HG03432 (cell line): ENCODE measurements around the gene FITM1.
A peak's percentile ranks its signal among the peaks of the same experiment; 100 is the strongest.
"Not testable (repeated sequence)": the region's sequence is repeated elsewhere in the genome, so short reads cannot be mapped to it uniquely, and the experiment has no call there.

Experiments
- ATAC-seq: cut with Tn5 transposase; IDR thresholded peaks from one replicate; pipeline ENCODE4 v1.9.1; 2021; ENCODE audit warnings: mild to moderate bottlenecking, moderate library complexity; ENCODE audit not compliant: unreplicated experiment

Gene FITM1

DNA sequence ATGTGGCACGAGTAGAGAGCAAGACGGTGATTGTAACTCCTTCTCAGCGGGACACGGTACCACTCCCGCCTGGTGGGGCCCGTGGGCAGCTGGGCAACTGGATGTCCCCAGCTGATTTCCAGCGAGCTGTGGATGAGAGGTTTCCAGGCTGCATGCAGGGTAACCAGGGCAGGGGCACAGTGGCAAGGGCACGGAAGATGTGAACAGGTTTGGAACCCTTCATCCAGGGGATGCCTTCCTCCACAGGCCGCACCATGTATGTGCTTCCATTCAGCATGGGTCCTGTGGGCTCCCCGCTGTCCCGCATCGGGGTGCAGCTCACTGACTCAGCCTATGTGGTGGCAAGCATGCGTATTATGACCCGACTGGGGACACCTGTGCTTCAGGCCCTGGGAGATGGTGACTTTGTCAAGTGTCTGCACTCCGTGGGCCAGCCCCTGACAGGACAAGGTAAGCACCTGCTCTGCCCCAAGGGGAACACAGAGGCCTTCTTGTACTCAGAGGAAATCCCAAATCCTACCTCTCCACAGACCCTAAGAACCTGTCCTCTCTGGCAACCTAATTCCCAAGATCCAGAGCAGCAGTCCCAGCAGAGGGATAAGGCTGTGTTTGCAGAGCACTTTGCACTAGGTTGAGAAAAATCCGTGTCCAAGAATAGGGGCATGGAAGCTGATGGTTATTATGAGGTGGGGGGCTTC is 32.1 kb upstream of the FITM1 start:
- no peak for ATAC-seq

DNA sequence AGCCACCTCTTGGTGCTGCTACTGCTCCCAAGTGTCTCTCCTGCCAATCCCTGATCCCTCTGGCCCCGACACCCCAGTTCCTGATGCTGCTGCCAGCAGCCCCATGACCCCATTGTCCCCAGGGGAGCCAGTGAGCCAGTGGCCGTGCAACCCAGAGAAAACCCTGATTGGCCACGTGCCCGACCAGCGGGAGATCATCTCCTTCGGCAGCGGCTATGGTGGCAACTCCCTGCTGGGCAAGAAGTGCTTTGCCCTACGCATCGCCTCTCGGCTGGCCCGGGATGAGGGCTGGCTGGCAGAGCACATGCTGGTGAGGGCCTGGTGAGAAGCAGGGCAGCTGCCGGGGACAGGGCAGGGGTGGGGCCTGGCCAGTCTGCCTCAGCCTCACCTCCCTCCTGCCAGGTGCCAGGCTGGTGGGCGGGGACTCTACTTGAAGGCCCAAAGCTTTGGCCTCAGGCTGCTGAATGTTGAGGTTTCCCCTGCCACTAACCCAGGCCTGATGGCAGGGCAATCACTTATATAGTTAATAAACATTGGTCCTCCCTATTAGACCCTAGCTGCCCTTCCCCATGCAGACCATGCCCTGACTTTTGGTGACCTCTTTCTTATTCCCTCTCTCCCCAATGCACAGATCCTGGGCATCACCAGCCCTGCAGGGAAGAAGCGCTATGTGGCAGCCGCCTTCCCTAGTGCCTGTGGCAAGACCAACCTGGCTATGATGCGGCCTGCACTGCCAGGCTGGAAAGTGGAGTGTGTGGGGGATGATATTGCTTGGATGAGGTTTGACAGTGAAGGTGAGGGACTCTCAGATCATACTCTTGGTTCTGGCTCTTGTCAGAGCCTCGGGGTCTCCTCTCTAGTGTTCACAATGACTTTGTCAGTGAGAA is 31.3 kb upstream of the FITM1 start:
- no peak for ATAC-seq

DNA sequence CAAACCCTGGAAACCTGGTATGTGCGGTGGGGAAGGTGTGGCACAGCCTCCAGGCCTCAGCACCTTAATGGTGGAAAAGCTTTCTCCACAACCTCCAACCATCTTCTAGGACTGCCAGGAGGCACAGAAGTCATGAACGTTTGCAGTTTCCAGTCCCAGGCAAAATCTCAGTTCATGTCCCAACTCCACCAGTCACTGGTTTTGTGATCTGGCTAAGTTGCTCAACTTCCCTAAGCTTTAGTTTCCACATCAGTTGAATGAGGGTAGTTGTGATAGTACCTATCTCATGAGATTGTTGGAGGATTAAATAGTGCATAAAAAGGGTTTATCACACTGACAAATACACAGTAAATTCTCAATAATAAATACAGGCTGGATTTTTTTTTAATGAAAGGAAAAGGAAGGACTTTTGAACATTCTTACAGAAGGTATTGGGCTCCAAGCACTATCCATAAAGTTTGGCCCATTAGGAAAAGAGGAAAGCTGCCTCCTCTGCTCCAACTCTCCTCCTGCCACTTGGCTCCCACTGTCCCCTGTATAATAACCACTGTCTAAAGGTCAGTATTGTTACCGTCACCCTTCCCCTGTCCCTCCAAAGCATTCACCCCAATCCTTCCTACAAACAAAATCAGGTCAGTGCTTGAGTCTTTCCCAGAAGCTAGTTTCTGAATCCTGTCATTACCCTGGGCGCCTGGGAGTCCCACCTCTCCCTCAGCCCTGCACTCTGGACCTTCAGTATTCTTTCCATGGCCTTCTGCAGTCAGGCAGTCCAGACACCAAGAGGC is 30.1 kb upstream of the FITM1 start:
- no peak for ATAC-seq

DNA sequence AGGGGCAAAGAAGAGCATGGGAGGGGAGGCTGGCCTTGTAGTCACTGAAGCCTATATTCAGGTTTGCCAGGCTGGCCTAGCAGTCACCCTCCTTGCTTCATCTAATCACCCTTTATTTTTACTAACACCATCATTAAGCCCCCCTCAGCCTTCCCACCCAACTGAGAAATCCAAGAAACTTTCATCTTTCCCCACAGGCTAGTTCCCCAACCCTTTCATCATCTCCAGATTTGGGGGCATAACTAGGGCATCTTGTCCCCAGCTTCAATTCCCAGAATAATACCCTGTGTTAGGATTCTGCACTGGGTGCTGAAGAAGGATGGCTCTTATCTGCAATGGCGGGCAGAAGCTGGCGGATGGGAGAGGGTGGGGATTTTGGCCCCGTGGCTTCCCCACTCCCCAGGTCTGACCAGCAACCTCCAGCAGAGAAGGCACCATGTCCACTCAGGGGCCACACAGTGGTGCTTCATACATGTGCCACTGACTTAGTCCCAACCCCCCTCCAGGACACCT is 29.4 kb upstream of the FITM1 start:
- no peak for ATAC-seq

DNA sequence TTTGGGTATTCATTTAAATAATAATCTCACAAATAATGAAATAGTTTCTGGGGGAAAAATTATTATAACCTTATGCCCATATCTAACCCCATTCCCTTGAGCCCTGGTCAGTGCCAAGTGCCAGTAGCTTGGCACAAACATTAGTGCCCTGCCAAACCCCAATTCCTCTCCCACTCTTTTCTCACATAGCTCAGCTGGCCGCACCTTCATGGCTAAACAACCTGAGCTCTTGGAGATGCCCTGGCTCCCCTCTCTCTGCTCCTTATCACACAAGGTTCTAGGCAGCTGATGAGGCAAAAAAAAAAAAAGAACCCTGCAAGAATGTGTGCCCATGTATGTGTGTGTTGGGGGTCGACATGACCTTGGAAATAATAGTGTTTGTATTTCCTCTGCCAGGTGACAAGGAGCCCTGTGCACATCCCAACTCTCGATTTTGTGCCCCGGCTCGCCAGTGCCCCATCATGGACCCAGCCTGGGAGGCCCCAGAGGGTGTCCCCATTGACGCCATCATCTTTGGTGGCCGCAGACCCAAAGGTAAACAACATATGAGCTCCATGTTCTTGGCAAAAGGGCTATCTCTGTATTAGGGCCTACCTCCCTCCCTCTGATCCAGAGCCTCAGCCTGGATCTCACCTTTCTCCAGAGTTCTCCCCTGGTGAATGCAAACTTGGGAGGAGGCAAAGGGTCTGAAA is 28.0 kb upstream of the FITM1 start:
- ATAC-seq, result no peak

DNA sequence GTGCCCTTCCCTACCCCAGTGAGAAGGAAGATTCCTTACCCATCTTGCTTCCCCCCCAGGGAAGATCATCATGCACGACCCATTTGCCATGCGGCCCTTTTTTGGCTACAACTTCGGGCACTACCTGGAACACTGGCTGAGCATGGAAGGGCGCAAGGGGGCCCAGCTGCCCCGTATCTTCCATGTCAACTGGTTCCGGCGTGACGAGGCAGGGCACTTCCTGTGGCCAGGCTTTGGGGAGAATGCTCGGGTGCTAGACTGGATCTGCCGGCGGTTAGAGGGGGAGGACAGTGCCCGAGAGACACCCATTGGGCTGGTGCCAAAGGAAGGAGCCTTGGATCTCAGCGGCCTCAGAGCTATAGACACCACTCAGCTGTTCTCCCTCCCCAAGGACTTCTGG is 27.0 kb upstream of the FITM1 start:
- no peak for ATAC-seq

DNA sequence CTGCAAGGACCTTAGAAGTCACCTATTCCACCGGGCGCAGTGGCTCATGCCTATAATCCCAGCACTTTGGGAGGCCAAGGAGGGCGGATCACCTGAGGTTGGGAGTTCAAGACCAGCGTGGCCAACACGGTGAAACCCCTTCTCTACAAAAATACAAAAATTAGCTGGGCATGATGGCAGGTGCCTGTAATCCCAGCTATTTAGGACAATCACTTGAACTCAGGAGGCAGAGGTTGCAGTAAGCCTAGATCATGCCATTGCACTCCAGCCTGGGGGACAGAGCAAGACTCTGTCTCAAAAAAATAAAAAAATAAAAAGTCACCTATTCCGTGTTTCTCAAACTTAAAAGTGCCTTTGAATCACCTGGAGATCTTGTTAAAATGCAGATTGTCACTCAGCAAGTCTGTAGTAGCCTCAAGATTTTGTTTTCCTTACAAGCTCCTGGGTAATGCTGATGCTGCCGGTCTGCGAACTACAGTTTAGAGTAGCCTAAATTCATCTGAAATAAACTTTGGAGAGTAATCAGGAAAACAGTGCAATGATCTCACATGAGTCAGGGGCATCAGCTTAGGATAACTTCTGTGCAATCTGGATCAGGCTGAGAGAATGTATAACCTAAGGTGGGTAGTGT is 24.7 kb upstream of the FITM1 start:
- not testable (repeated sequence) for ATAC-seq

DNA sequence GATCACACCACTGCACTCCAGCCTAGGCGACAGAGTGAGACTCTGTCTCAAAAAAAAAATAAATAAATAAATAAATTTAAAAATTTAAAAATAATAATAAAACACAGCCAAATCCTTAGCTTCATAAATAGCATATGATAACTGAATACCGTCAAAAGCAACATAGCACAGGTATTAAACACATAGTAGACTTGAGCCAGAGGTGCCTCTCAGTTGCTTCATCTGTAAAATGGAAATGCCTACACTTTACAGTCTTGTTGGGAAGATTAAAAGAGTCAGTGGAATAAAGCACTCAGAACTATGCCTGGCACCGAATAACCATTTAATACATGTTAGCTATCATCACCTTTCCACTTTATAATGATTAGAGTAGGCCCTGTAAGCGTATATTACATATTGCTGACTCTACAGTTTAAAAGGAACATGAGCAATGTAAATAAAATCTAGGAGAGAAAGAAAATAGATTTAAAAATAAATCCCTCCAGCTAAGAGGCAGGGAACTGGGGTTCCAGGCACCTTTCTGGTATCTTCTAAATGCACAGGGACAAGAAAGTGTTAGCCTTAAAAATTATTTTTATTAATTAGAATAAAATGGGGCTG is 23.7 kb upstream of the FITM1 start:
- no peak for ATAC-seq

DNA sequence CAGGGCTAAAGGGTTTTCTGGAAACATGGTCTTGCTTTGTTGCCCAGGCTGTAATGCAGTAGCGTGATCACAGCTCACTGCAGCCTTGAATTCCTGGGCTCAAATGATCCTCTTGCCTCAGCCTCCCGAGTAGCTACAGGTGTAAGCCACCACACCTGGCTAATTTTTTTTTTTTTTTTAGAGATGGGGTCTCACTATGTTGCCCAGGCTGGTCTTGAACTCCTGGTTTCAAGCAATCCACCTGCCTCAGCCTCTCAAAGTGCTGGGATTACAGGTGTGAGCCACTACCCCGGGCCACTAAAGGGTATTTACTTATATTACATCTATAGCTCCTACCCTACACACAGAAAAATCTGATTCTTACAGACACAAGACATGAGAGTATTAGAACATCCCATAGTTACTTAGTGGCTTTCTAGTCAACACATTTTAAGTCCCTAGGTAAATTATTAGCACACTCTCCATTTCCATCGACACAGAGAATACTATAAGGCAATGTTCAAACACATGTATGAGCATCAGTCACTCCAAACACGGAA is 22.1 kb upstream of the FITM1 start:
- ATAC-seq, result peak; percentile 29

DNA sequence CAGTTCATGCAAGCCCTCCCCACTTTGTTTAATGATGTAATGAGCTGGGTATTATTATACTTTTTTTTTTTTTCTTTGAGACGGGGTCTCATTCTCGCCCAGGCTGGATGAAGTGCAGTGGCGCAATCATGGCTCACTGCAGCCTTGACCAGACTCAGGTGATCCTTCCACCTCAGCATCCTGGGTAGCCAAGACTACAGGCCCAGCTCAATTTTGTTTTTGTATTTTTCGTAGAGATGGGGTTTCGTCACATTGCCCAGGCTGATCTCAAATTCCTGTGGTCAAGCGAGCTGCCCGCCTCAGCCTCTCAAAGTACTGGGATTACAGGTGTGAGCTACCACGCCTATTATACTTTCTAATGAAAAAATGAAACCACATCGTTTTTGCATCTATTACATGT is 20.4 kb upstream of the FITM1 start:
- no peak for ATAC-seq

DNA sequence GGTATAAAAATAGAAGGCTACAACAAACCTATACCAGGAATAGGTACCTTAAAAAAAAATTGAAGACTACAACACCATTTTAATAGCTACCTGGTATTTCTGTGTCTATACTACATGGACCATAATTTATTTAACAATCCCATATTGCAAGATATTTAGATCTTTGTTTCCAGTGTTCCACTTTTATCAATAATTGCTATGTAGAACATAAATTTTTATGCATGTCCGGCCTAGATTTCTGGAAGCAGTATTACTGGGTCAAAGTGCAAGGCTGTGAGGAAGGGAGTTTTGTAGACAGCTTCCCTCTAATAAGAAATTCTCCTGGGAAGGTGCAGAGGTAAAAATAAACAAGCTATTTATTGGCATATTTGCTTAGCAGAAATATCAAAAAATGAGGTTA is 19.9 kb upstream of the FITM1 start:
- no peak for ATAC-seq

DNA sequence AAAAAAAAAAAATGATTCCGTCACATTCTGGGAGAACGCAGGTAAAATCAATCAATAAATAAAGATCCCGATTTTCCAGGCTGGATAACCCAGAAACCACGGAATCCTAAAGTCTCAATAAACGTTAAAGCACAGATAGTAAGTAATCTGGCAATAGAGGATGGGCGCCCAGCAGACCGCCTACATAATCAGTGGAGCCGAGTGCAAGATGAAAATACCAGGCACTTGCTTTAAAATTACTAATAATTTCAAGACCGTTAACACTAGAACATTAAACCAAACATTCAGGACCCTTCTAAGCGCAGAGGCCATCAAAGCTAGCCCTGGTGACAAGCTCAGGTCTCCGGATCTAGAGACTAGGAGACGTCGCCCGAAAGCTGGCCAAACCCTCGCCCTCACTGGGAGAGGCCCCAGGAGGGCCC is 17.1 kb upstream of the FITM1 start:
- no peak for ATAC-seq

DNA sequence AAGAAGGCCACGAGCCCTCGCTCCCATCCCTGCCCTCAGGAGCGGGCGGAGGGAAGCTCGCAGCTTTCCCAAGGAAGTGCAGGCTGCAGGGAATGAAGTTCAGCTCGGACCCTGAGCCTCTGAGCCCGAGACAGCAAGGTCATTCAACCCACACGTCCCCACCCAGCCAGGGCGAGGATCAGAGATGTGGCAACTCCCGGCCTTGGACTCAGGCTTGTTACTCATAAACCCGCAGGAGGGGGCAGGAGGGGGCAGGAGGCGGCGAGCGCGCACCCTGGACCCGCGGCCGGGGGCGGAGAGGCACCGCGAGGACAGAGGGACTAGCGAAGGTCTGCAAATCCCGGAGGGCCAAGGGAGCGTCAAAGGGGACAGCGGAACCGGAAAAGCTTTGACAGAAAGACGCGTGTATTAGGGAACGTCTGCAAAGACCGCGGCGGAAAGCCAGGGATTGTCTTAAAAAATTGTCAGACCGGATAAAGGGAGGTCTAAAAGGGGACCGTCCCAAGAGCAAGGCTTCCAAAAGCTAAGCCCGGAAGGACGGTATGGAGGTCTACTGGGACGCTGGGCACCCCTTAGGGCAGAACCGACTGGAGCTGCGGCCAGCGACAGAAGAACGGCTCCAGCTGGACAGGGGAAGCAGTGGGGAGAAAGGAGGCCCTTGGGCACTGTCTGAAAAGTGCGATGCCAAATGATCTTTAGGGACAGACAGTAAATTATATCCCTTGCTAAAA is 16.5 kb upstream of the FITM1 start:
- peak; percentile 29 for ATAC-seq

DNA sequence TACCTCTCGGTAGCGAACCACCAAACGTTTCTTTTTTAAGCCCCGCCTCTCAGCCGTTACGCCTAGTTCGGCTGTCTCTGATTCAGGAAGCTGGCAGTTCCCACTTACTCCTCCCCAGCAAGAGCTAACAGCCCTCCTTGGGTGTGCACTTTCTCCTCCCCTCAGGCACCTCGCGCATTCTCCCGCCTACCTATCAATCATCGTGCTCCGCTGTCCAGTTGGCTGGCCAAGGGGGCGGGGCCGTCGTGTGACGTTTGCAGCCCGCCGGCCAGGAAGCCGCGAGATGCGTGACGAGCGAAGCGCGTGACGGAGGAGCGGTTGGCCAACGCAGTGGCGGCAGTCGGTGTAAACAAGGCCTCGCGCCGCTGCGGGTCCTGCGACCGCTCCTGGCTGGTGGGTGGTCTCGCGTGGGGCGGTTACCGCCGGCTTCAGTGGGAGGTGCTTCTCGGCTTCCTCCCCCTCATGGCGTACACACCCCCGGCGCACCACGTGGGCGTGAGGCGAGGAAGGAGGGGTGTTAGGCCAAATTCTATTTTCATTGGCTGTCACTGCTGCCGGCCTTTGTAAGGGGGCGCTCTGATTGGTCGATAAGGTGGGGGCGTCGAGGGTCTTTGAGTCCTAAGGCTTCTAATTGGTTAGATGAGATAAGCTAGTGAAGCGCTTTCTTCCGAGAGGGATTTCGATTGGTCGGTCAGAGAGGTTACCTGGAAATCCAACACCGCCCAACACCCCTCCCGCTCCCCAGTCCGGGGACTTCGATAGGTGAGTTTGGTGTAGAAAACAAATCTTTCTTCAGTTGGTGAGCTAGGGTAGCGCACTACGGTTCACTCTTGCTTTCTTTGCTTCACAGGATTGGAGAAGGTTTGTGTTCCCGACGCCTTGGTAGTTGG is 15.7 kb upstream of the FITM1 start, which contains the start of the genes DCAF11 and NRL:
Gene DCAF11, plus strand, starts transcription at position 246 of the 890 bp plus-strand sequence. CDS start 818 bp downstream, outside the sequence.
Gene NRL, minus strand, starts transcription at position 418 of the 890 bp plus-strand sequence. CDS start 32,101 bp downstream, outside the sequence.
- ATAC-seq, result peak; percentile 87

DNA sequence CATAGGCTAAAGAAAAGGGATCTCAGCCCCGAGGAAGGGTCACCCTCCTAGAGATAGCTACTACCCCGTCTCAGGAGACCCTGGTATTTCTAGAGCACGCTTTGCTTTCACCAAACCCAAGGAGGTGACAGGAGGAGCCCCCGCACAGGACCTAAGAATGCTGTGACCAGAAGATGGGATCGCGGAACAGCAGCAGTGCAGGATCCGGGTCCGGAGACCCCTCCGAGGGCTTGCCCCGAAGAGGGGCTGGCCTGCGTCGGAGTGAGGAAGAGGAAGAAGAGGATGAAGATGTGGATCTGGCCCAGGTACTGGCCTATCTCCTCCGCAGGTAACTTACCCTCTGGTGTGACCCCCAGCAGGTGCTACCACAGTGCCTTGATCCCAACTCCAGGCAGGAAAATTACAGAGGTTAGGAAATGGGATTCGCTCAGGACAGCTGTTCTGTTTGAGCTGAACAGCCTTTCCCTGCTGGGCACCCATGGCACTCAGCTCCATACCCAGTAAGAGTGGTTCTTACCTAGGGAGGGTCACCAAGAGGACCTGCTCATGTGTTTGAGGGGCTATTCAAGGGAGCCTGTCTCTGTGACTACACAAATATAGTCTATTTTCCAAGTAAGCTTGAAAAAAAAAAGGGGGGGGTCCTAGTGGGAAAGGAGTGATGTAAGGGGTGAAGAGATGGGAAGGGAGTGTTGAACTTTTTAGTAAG is 14.9 kb upstream of the FITM1 start:
- no peak for ATAC-seq

DNA sequence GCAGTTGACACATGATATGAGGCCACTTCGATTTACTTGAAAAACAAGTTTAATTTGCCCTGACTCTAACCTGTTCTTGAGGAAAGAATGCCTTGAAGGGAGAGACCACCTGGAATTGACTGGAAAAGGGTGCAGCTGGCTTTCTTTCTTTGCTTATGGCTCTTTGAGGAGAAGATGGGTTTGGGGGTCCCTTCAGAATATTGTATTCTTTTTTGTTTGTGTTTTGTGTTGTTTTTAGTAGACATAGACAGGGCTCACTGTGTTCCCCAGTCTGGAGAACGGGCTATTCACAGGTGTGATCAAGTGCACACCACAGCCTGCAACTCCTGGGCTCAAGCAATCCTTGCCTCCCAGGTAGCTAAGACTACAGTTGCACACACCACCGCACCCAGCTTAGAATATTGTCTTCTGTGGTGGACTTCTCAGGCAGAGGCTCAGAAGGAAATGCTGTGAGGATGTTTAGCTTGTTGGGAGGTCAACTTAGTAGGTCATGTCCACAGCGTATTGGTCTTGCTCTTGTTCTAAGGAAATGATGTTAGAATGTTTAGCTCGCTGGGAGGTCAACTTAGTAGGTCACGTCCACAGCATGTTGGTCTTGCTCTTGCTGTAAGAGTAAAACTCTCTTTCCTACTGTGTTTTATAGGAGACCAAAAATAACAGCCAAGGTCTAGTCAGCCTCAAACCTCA is 14.2 kb upstream of the FITM1 start:
- ATAC-seq, result no peak
